K562 (cell line): Measurements from ENCODE around the gene SAP25. TPM values are rescaled to one million over a fixed set of nuclear protein-coding genes. Genes with fewer than 3 reads are reported as not detected.

Experiments
- ATF1 ChIP-seq, 2 experiments: fragments of 450-650 bp in 1 of 2; IDR thresholded peaks; 2 replicates each; pipeline ENCODE4 v1.6.1; 2016; ENCODE audit warnings: missing compliant biosample characterization in 1 of 2, missing genetic modification characterization in 1 of 2
- CBX8 ChIP-seq: fragments of 200-600 bp; sonication (generic); IDR thresholded peaks from 2 replicates; pipeline ENCODE4 v1.6.1; 2012; ENCODE audit warnings: borderline replicate concordance, mixed run types, low read depth, mild to moderate bottlenecking, moderate library complexity, mixed read lengths, low read length, control low read depth, inconsistent platforms; ENCODE audit not compliant: poor library complexity, severe bottlenecking; ENCODE audit errors: extremely low read depth
- CXXC5 ChIP-seq: fragments of 250-450 bp; sonication (Bioruptor Pico); IDR thresholded peaks from 2 replicates; pipeline ENCODE4 v1.8.0; 2022; ENCODE audit warnings: inconsistent platforms, mild to moderate bottlenecking, moderate library complexity
- KDM2B ChIP-seq: fragments of 250-450 bp; sonication (Bioruptor Pico); IDR thresholded peaks from 2 replicates; pipeline ENCODE4 v1.8.0; 2021; ENCODE audit warnings: mild to moderate bottlenecking, moderate library complexity
- MBD2 ChIP-seq: sonication (generic); IDR thresholded peaks from 2 replicates; pipeline ENCODE4 v1.6.1; 2016; ENCODE audit warnings: low read depth, borderline replicate concordance
- MCM2 ChIP-seq: fragments of 450-650 bp; IDR thresholded peaks from 2 replicates; pipeline ENCODE4 v1.6.1; 2017; ENCODE audit warnings: low read depth, mild to moderate bottlenecking
- NFATC3 ChIP-seq: fragments of 450-650 bp; IDR thresholded peaks from 2 replicates; pipeline ENCODE4 v1.6.1; 2017; ENCODE audit warnings: mild to moderate bottlenecking
- SRSF7 ChIP-seq: fragments of 200-400 bp; formaldehyde crosslinking; optimal IDR thresholded peaks from 2 replicates; pipeline ENCODE3; 2017; ENCODE audit warnings: mild to moderate bottlenecking, low read depth, low read length
- TARDBP ChIP-seq: fragments of 450-650 bp; IDR thresholded peaks from 2 replicates; pipeline ENCODE4 v1.6.1; 2016
- ZBTB17 ChIP-seq: fragments of 450-650 bp; formaldehyde crosslinking; IDR thresholded peaks from 2 replicates; pipeline ENCODE4 v1.4.0; 2020; ENCODE audit warnings: mild to moderate bottlenecking
- ZNF143 ChIP-seq: sonication (generic); formaldehyde crosslinking; IDR thresholded peaks from 2 replicates; pipeline ENCODE4 v1.9.0; 2022; ENCODE audit warnings: mild to moderate bottlenecking, missing genetic modification reagents
- ZNF24 ChIP-seq: fragments of 450-650 bp; IDR thresholded peaks from 2 replicates; pipeline ENCODE4 v1.6.1; 2016
- ZSCAN29 ChIP-seq: fragments of 450-650 bp; IDR thresholded peaks from 2 replicates; pipeline ENCODE4 v1.6.1; 2017
- polyA plus RNA-seq, 8 experiments: library from polyadenylated mRNA; depleted of rRNA in 4 of 8; stranded (reverse) in 5 of 8; unstranded in 3 of 8; fragments of >200 nt; fragmentation: Nextera tagmentation in 2 of 8; fragmentation: Illumina TruSeq in 1 of 8; extraction: Ambion mirVana in 2 of 8; extraction: Trizol in 1 of 8; gene quantifications; 2 replicates each; pipeline versions ENCODE4 v1.2.1 to v1.2.3, GENCODE V29; 2011 to 2014; ENCODE audit warnings: inconsistent platforms in 1 of 8, missing spikeins in 1 of 8
- total RNA-seq, 7 experiments: library from RNA; depleted of rRNA in 6 of 7; stranded (reverse); fragments of >200 nt in 6 of 7; fragmentation: Illumina TruSeq in 2 of 7; extraction: Trizol in 2 of 7; gene quantifications; 2 replicates each; pipeline versions ENCODE4 v1.2.1 to v1.2.3, GENCODE V29; 2011 to 2021; ENCODE audit warnings: low replicate concordance in 1 of 7
- TF ChIP-seq, protein P1 (sequence below): fragments of 450-650 bp; IDR thresholded peaks from 2 replicates; pipeline ENCODE4 v1.6.1; 2017; ENCODE audit warnings: antibody characterized with exemption
- TF ChIP-seq, protein P2 (sequence below): fragments of 450-650 bp; conservative IDR thresholded peaks from 2 replicates; pipeline ENCODE4 v1.6.1; 2016; ENCODE audit warnings: missing genetic modification characterization, low read depth, mild to moderate bottlenecking, missing compliant biosample characterization, moderate library complexity
- TF ChIP-seq, protein P3 (sequence below): fragments of 250-450 bp; sonication (Bioruptor Pico); IDR thresholded peaks from 2 replicates; pipeline ENCODE4 v1.8.0; 2022; ENCODE audit warnings: inconsistent platforms
- TF ChIP-seq, protein P4 (sequence below): sonication (generic); formaldehyde crosslinking; IDR thresholded peaks from 2 replicates; pipeline ENCODE4 v1.8.0; 2022; ENCODE audit warnings: mild to moderate bottlenecking, missing genetic modification reagents, borderline replicate concordance
- TF ChIP-seq, protein P5 (sequence below): fragments of 250-450 bp; sonication (Bioruptor Pico); IDR thresholded peaks from 2 replicates; pipeline ENCODE4 v1.8.0; 2021; ENCODE audit warnings: moderate library complexity, mild to moderate bottlenecking, inconsistent platforms

The SAP25 gene
- total and polyA plus RNA-seq, 9 of the 15 experiments (the other 6 are each of a cell fraction or from before 2014, with no cell fraction given) = 0.13 to 5.3 (median 0.78) TPM; not detected in 1

DNA sequence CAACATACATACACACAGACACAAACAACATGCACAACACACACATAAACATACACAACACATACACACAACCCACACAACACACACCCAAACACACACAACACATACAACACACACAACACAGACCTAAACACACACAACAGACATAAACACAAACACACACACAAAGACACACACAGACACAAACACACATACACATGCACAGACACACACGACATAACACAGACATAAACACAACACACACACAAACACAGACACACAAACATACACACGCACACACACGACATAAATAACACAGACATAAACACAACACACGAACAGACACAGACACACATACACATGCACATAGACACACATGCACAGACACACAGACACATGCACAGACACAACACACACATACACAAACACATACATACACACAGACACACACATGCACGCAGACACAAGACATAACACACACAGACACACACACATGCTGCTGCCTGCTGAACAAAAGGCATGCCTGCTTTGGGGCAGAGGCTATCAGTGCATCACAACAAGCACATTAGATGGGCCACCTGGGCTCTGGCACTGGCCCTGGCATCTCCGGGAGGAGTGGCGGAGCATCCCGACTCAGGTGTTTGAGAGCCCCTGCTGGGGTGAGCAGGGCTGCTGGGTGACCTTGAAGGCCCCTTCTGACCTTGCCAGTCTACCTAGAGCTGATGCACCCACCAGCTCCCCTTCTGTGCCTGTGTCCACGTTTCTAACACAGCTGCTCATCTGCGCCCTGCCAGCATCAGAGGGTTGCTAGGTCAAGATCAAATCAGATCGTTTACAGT lies 7.0 kb upstream of the SAP25 start (continued):
- TF ChIP-seq, protein P1, sequence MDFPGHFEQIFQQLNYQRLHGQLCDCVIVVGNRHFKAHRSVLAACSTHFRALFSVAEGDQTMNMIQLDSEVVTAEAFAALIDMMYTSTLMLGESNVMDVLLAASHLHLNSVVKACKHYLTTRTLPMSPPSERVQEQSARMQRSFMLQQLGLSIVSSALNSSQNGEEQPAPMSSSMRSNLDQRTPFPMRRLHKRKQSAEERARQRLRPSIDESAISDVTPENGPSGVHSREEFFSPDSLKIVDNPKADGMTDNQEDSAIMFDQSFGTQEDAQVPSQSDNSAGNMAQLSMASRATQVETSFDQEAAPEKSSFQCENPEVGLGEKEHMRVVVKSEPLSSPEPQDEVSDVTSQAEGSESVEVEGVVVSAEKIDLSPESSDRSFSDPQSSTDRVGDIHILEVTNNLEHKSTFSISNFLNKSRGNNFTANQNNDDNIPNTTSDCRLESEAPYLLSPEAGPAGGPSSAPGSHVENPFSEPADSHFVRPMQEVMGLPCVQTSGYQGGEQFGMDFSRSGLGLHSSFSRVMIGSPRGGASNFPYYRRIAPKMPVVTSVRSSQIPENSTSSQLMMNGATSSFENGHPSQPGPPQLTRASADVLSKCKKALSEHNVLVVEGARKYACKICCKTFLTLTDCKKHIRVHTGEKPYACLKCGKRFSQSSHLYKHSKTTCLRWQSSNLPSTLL = peak; percentile 64
- TF ChIP-seq, protein P2, sequence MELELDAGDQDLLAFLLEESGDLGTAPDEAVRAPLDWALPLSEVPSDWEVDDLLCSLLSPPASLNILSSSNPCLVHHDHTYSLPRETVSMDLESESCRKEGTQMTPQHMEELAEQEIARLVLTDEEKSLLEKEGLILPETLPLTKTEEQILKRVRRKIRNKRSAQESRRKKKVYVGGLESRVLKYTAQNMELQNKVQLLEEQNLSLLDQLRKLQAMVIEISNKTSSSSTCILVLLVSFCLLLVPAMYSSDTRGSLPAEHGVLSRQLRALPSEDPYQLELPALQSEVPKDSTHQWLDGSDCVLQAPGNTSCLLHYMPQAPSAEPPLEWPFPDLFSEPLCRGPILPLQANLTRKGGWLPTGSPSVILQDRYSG (tag) = no peak
- TF ChIP-seq ZNF24 = no peak
- TF ChIP-seq, protein P3, sequence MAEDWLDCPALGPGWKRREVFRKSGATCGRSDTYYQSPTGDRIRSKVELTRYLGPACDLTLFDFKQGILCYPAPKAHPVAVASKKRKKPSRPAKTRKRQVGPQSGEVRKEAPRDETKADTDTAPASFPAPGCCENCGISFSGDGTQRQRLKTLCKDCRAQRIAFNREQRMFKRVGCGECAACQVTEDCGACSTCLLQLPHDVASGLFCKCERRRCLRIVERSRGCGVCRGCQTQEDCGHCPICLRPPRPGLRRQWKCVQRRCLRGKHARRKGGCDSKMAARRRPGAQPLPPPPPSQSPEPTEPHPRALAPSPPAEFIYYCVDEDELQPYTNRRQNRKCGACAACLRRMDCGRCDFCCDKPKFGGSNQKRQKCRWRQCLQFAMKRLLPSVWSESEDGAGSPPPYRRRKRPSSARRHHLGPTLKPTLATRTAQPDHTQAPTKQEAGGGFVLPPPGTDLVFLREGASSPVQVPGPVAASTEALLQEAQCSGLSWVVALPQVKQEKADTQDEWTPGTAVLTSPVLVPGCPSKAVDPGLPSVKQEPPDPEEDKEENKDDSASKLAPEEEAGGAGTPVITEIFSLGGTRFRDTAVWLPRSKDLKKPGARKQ (CRISPR knock-in tag) = no peak
- no peak for TF ChIP-seq KDM2B (CRISPR knock-in tag)
- TF ChIP-seq ZBTB17 = no peak
- no peak for TF ChIP-seq ZNF143 (CRISPR knock-in tag)
- TF ChIP-seq CXXC5 (CRISPR knock-in tag) = no peak
- TF ChIP-seq, protein P4, sequence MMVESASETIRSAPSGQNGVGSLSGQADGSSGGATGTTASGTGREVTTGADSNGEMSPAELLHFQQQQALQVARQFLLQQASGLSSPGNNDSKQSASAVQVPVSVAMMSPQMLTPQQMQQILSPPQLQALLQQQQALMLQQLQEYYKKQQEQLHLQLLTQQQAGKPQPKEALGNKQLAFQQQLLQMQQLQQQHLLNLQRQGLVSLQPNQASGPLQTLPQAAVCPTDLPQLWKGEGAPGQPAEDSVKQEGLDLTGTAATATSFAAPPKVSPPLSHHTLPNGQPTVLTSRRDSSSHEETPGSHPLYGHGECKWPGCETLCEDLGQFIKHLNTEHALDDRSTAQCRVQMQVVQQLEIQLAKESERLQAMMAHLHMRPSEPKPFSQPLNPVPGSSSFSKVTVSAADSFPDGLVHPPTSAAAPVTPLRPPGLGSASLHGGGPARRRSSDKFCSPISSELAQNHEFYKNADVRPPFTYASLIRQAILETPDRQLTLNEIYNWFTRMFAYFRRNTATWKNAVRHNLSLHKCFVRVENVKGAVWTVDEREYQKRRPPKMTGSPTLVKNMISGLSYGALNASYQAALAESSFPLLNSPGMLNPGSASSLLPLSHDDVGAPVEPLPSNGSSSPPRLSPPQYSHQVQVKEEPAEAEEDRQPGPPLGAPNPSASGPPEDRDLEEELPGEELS (CRISPR knock-in tag) = no peak
- TF ChIP-seq SRSF7 = no peak
- no peak for TF ChIP-seq CBX8
- no peak for TF ChIP-seq MBD2
- 0 out of 2 replicates have a peak, but pooled peaks have one; percentile 53 for TF ChIP-seq TARDBP
- 0 out of 2 replicates have a peak, but pooled peaks have one; percentile 23 for TF ChIP-seq ZSCAN29
- no peak for TF ChIP-seq NFATC3
- TF ChIP-seq ATF1 (CRISPR knock-in tag; IDR thresholded peaks at IDR 0.05) = no peak
- TF ChIP-seq ATF1 (tag; IDR thresholded peaks at IDR 0.05) = no peak
- TF ChIP-seq, protein P5, sequence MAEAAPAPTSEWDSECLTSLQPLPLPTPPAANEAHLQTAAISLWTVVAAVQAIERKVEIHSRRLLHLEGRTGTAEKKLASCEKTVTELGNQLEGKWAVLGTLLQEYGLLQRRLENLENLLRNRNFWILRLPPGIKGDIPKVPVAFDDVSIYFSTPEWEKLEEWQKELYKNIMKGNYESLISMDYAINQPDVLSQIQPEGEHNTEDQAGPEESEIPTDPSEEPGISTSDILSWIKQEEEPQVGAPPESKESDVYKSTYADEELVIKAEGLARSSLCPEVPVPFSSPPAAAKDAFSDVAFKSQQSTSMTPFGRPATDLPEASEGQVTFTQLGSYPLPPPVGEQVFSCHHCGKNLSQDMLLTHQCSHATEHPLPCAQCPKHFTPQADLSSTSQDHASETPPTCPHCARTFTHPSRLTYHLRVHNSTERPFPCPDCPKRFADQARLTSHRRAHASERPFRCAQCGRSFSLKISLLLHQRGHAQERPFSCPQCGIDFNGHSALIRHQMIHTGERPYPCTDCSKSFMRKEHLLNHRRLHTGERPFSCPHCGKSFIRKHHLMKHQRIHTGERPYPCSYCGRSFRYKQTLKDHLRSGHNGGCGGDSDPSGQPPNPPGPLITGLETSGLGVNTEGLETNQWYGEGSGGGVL (CRISPR knock-in tag) = no peak
- TF ChIP-seq MCM2 = no peak
